ENCODE measurements around the gene PRLHR.

DNA sequence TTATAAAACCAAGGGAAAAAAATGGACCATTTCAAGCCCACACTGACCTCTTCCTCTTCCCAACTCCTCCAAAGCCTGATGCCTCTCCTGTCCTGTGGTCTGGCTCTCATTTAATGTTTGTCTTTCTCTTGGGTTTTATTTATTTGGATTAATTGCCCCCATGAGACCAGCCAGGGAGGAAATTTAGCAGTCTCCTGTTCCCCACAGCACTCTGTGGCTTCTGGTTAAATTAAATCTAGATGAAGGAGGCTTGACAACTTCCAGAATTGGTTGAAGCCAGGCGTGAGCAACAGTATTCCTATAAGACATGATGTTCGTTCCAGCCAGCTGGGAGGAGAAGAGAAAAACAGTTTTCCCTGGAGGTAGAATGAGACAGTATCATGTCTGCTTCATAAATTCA, 15.1 kb upstream of the PRLHR start:
- no peak for TF ChIP-seq POLR2A (IDR thresholded peaks at IDR 0.05)
- TF ChIP-seq, protein P1, sequence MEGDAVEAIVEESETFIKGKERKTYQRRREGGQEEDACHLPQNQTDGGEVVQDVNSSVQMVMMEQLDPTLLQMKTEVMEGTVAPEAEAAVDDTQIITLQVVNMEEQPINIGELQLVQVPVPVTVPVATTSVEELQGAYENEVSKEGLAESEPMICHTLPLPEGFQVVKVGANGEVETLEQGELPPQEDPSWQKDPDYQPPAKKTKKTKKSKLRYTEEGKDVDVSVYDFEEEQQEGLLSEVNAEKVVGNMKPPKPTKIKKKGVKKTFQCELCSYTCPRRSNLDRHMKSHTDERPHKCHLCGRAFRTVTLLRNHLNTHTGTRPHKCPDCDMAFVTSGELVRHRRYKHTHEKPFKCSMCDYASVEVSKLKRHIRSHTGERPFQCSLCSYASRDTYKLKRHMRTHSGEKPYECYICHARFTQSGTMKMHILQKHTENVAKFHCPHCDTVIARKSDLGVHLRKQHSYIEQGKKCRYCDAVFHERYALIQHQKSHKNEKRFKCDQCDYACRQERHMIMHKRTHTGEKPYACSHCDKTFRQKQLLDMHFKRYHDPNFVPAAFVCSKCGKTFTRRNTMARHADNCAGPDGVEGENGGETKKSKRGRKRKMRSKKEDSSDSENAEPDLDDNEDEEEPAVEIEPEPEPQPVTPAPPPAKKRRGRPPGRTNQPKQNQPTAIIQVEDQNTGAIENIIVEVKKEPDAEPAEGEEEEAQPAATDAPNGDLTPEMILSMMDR (IDR thresholded peaks at IDR 0.05): no peak
